ENCODE measurements around the gene CCDC9B. TPM values are rescaled to one million over a fixed set of nuclear protein-coding genes. Genes with fewer than 3 reads are reported as not detected.

The CCDC9B gene
- total RNA-seq, 3 donors from 2014 or later: 34.9 to 204 (median 37.2) TPM

- no peaks in the 10 kb centered on the region for H3K9me3 ChIP-seq
- H3K4me1 ChIP-seq (ENCODE audit: low read depth): peaks cover 24% of the 10 kb centered on the region
- intact Hi-C loops (cut with DNase I, micrococcal nuclease): no loop called here
- DNase-seq: peak; percentile 81 to 87 (median 85)
- H3K36me3 ChIP-seq (ENCODE audit: low read depth): no peaks in the 10 kb centered on the region
- no peak for TF ChIP-seq CTCF (IDR thresholded peaks at IDR 0.05)
- ATAC-seq: peak; percentile 52
- no peak overlapping the region for H3K4me3 ChIP-seq
Measured at GRCh38 chr15:40353697-40354096, 13.0 kb upstream of the CCDC9B start.

GRCh38 chr15:40352281-40352901, 11.7 kb upstream of the CCDC9B start:
- peak in 2 of 3 donors; percentile 46 to 58 for DNase-seq
- no peak for ATAC-seq
- H3K4me3 ChIP-seq: peak overlapping the region; percentile 59
- TF ChIP-seq CTCF (IDR thresholded peaks at IDR 0.05): no peak
- no peaks in the 10 kb centered on the region for H3K36me3 ChIP-seq (ENCODE audit: low read depth)
- H3K9me3 ChIP-seq: no peaks in the 10 kb centered on the region
- peaks cover 31% of the 10 kb centered on the region for H3K4me1 ChIP-seq (ENCODE audit: low read depth)
- intact Hi-C loops (cut with DNase I, micrococcal nuclease): no loop called here

GRCh38 chr15:40349163-40349562, 8.4 kb upstream of the CCDC9B start:
- peaks cover 42% of the 10 kb centered on the region for H3K4me1 ChIP-seq (ENCODE audit: low read depth)
- no peak for TF ChIP-seq CTCF (IDR thresholded peaks at IDR 0.05)
- no peaks in the 10 kb centered on the region for H3K9me3 ChIP-seq
- intact Hi-C loops (cut with DNase I, micrococcal nuclease): no loop called here
- ATAC-seq (peak; percentile 20), DNase-seq (peak; percentile 73 to 79 (median 77))
- no peak overlapping the region for H3K4me3 ChIP-seq
- H3K36me3 ChIP-seq (ENCODE audit: low read depth): no peaks in the 10 kb centered on the region

GRCh38 chr15:40348474-40348870, 7.7 kb upstream of the CCDC9B start:
- intact Hi-C loops (cut with DNase I, micrococcal nuclease): no loop called here

GRCh38 chr15:40347559-40348473, 7.1 kb upstream of the CCDC9B start:
- peaks cover 51% of the 10 kb centered on the region for H3K4me1 ChIP-seq (ENCODE audit: low read depth)
- H3K36me3 ChIP-seq (ENCODE audit: low read depth): no peaks in the 10 kb centered on the region
- H3K9me3 ChIP-seq: no peaks in the 10 kb centered on the region
- ATAC-seq (peak; percentile 62), DNase-seq (peak; percentile 88 to 90 (median 88))
- intact Hi-C loops (cut with DNase I, micrococcal nuclease): no loop called here
- no peak overlapping the region for H3K4me3 ChIP-seq
- no peak for TF ChIP-seq CTCF (IDR thresholded peaks at IDR 0.05)

More at GRCh38 chr15:40348474-40348870, 7.7 kb upstream of the CCDC9B start:
- Histone ChIP-seq H3K36me3 (ENCODE audit: low read depth) (no peaks in the 10 kb centered on the region), H3K9me3 (no peaks in the 10 kb centered on the region), H3K4me1 (ENCODE audit: low read depth) (peaks cover 45% of the 10 kb centered on the region), H3K4me3 (no peak overlapping the region)
- DNase-seq (no peak), ATAC-seq (no peak)
- no peak for TF ChIP-seq CTCF (IDR thresholded peaks at IDR 0.05)

All from mucosa of descending colon (tissue), 3 donors.